Pons (tissue), 1 donor: ENCODE data around the gene SIAH2.

ENCODE experiments used
- DNase-seq: peaks from one replicate; pipeline ENCODE4 v3.0.0-alpha.2; 2016; ENCODE audit warnings: low spot score

The SIAH2 gene

GRCh38 chr3:150773616-150774192 is 10.7 kb upstream of the SIAH2 start:
- no peak for DNase-seq

DNA sequence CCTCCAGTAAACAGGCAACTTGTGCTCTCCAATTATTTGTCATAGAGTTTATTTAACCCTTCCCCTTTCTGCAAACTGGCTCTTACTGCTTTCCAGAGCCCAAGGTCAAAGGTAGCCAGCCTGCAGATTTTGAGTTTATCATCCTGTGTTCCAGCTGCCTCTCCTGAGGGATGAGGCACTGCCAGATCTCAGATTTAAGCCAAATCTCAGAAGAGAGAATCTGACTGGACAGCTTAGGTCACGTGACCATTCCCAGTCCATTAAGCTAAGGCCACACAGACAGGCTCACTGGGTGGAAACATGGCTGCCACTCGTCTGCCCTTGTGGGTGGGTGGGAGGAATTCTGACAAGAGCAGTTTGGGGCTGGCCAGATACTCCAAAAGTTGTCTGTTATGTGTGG is 8.6 kb upstream of the SIAH2 start:
- no peak for DNase-seq

GRCh38 chr3:150770681-150771080 is 7.7 kb upstream of the SIAH2 start:
- no peak for DNase-seq

GRCh38 chr3:150766742-150767141 is 3.8 kb upstream of the SIAH2 start:
- DNase-seq: no peak

DNA sequence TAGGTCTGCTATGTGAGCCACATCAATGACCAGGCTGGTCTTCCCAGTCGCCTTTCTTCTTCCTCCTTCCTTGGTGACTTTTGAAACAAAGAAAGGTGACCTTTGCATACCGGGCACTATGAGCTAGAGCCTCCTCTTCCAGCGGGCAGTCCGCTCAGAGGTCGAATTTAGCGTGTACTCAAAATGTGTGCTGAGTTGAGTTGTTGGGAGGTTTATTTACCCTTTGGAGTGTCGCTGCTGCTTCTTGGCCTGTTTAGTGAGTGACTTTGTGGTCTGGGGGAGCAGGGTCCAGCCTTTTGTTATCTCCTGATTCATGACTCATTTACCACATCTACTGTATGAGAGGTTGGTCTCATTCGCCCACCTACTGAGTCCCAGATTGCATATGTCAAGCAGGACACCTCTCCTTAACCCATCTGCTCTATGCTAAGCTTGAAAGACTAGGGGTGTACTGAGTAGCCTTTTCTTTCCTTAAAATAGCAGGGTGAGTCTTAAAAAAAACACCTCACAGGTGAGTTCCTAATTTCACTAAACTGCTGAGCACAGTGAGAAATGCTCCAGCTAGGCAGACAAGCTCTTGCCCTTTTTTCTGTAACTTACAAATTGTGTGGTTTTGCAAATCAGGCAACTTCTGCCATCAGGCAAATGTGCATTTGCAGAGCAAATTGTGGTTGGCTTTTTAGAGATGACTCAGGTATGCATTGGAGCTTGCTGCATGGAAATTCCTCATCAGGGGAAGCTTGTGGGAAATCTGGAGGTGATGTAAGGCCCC is 3.2 kb upstream of the SIAH2 start:
- DNase-seq: no peak

DNA sequence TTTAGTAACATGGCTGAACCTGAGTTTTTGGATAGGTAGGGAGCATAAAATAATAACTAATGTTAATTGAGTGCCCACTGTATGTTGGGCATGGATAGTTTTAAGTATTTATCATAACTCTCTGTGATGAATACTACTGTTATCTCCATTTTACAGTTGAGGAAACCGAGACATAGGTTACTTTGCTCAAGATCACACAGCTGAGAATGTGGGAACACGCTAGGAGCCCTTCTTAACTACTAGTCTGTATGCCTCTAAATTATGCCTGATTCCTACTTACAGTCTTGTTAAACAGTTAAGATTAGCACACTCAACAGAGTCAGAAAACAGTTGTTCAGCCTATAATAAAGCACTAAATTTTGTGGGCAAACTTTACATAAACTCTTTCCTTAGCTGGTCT is 2.0 kb upstream of the SIAH2 start:
- DNase-seq: no peak

GRCh38 chr3:150764566-150764965 is 1.6 kb upstream of the SIAH2 start:
- DNase-seq: peak; percentile 30

DNA sequence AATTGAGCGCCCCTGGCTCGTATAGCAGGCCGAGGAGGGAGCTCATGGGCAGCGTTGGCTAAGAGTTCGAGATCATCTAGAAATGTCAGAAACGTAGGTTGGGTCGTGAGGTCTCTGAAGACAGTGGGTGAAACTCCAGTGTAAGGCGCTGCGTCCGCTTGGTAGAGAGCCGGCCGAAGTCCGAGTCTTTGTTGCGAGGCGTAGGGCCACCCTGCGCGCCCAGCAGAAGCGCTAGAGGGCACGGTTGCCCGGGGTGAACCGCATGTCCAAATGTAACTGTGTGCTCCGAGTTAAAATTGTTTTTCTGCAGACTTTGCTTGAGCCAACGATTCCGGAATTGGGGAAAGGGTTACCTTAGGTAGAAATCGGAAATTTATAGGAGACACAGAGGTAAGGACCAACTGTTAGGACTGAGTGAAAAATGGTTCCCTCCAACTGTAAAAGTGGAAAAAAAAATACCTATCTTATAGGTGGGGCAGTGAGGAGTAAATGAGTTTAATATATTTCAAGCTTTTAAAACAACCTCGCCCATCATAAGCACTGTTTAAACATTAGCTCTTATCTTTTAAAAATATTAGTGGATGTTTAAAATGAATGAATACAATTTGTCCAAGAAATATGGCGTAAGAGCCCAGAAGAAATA is 993 bp upstream of the SIAH2 start:
- peak; percentile 82 for DNase-seq

GRCh38 chr3:150762662-150763121 is 277 bp downstream of the SIAH2 start:
- no peak for DNase-seq

- DNase-seq: peak; percentile 70
These were observed 923 bp downstream of the SIAH2 start for GRCh38 chr3:150761831-150762661.

DNA sequence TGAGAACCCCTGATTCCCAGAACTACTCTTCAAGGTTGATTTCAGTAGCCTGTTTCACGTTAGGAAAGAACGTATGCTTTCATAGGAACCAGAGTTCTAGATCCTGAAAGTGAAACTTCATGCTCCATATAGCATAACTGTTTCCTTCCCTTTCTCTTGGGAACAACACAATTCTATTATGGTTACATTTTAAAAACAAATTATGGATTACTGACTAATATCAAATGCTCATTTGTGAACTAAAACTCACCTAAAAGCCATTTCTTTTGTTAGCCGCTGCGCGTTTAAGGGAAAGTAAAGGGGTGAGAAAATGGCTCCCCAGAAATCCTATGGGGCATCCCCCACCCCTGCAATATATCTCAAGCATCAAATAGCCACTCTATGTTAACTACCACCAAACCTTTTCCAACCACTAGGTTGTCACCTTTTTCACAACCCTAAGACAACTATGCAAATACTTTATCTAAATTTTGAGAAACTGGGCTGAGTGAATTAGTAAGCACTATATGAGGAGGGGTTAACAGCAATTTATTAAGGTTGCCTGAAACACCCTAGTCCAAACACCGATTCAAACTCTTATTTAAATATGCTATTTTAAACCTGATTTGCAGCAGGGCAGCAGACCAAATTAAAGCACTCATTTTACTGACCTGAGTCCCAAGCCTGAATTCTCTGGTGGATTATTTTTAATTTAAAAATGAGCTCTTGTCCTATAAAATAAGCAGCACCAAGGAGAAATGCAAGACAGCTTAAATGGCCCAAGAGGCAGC is 2.4 kb downstream of the SIAH2 start:
- DNase-seq: peak; percentile 20

- DNase-seq: no peak
These were observed 3.0 kb downstream of the SIAH2 start for GRCh38 chr3:150759947-150760346.

GRCh38 chr3:150759319-150759718 is 3.6 kb downstream of the SIAH2 start:
- DNase-seq: no peak

- no peak for DNase-seq
These were observed 5.2 kb downstream of the SIAH2 start for GRCh38 chr3:150757768-150758167.

- no peak for DNase-seq
These were observed 5.6 kb downstream of the SIAH2 start for GRCh38 chr3:150757364-150757763.

- no peak for DNase-seq
These were observed 6.4 kb downstream of the SIAH2 start for GRCh38 chr3:150756491-150757059.

DNA sequence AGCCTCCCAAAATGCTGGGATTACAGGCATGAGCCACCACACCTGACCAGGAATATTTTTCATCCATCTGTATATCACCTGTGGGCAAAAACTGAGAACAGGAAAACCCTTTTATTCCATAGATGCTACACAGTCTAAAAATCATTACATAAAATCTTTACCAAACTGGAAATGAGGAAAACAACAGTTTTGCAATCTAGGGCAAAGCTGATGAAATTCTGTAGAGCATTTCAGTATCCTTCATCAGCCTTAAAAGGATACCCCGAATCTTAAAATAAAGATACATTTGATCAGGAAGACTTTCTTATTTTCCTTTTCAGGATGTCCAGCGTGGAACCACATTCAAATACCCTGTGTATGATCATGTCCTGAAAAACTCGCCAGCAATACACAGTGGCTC is 7.1 kb downstream of the SIAH2 start:
- no peak for DNase-seq

DNA sequence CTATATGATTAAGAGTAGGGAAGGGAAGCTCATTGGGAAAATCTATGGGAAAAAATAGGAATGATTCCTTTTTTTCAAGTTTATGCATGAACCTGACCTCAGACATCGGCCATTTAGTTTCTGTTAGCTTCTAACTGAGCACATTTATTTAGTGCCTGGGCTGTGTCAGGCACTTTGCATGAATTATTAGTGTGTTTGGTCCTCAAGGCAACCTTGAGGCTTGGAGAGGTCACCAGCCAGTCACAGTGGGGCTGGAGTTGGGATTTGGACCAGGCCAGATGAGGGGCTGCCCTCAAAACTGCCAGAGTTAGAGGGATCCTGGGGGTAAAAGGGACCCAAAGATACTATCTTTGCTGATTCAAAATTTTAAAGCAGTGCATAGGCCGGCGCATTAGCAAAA is 8.1 kb downstream of the SIAH2 start:
- DNase-seq: no peak

- no peak for DNase-seq
These were observed 11.1 kb downstream of the SIAH2 start for GRCh38 chr3:150751781-150752263.

DNA sequence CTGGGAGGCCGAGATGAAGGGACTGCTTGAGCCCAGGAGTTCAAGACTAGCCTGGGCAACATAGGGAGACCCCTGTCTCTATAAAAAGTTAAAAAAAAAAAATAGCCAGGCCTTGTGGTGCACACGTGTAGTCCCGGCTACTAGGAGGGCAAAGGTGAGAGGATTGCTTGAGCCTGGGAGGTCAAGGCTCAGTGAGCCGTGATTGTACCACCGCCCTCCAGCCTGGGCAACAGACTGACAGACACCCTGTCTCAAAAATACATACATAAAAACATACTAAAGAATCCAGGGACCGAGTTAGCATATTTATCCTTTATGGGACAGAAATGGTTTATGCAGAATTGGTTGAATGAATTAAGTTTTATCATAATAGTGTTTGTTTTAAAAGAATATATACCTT is 13.7 kb downstream of the SIAH2 start:
- no peak for DNase-seq

DNA sequence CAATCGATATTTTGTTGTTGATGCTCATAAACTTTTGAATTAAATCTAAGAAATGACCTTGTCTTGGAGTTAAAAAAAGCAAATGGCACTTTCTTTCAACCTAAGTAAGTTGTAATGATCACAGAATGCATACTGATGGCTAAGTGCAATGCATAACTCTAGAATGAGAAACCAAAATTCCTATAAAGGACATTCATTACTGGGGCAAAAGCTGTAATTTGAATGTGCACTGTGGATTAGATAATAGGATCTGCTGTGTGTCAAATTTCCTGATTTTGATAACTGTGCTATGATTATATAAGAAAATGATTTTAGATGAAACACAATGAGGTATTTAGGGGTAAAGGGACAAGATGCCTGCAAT is 14.3 kb downstream of the SIAH2 start:
- DNase-seq: no peak
